ENCODE measurements around the gene NEMF.

NEMF gene

GRCh38 chr14:49849213-49849847 lies 3.3 kb downstream of the NEMF start:
- TF ChIP-seq TAF1 (IDR thresholded peaks at IDR 0.05; ENCODE audit: borderline replicate concordance, insufficient read depth, low read length) (no peak), SIN3A (IDR thresholded peaks at IDR 0.05; ENCODE audit: borderline replicate concordance, insufficient read depth, low read length) (no peak), REST (IDR thresholded peaks at IDR 0.05; ENCODE audit: insufficient read depth in 1 of 2, low read depth in 2 of 2, low read length in 2 of 2) (no peak), FOXP2 (optimal IDR thresholded peaks at IDR 0.05; ENCODE audit: borderline replicate concordance, extremely low read depth, extremely low read length, insufficient read depth) (no peak), POLR2AphosphoS5 (IDR thresholded peaks at IDR 0.05; ENCODE audit: low read depth, low read length) (no peak)

GRCh38 chr14:49828640-49829039 lies 23.9 kb downstream of the NEMF start:
- TF ChIP-seq POLR2AphosphoS5 (IDR thresholded peaks at IDR 0.05; ENCODE audit: low read depth, low read length), result no peak
- TF ChIP-seq FOXP2 (optimal IDR thresholded peaks at IDR 0.05; ENCODE audit: borderline replicate concordance, extremely low read depth, extremely low read length, insufficient read depth), result no peak
- TF ChIP-seq REST (IDR thresholded peaks at IDR 0.05; ENCODE audit: insufficient read depth in 1 of 2, low read depth in 2 of 2, low read length in 2 of 2), result no peak
- no peak for TF ChIP-seq TAF1 (IDR thresholded peaks at IDR 0.05; ENCODE audit: borderline replicate concordance, insufficient read depth, low read length)
- no peak for TF ChIP-seq SIN3A (IDR thresholded peaks at IDR 0.05; ENCODE audit: borderline replicate concordance, insufficient read depth, low read length)

DNA sequence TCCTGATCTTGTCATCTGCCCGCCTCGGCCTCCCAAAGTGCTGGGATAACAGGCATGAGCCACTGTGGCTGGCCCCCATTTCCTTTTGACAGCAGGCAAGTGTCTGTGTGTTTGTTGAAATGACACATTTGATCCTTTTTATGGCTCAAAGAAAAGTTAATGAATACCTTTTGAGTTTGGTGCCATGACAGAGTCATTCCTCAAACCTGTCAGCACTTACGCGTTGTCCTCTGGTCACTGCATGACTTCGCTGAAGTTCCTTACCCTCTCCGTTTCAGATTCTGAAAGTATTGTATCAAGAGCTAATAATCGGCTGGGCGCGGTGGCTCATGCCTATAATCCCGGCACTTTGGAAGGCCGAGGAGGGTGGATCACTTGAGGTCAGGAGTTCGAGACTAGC lies 32.4 kb downstream of the NEMF start:
- no peak for TF ChIP-seq SIN3A (IDR thresholded peaks at IDR 0.05; ENCODE audit: borderline replicate concordance, insufficient read depth, low read length)
- no peak for TF ChIP-seq REST (IDR thresholded peaks at IDR 0.05; ENCODE audit: insufficient read depth in 1 of 2, low read depth in 2 of 2, low read length in 2 of 2)
- no peak for TF ChIP-seq FOXP2 (optimal IDR thresholded peaks at IDR 0.05; ENCODE audit: borderline replicate concordance, extremely low read depth, extremely low read length, insufficient read depth)
- no peak for TF ChIP-seq TAF1 (IDR thresholded peaks at IDR 0.05; ENCODE audit: borderline replicate concordance, insufficient read depth, low read length)
- TF ChIP-seq POLR2AphosphoS5 (IDR thresholded peaks at IDR 0.05; ENCODE audit: low read depth, low read length), result no peak

DNA sequence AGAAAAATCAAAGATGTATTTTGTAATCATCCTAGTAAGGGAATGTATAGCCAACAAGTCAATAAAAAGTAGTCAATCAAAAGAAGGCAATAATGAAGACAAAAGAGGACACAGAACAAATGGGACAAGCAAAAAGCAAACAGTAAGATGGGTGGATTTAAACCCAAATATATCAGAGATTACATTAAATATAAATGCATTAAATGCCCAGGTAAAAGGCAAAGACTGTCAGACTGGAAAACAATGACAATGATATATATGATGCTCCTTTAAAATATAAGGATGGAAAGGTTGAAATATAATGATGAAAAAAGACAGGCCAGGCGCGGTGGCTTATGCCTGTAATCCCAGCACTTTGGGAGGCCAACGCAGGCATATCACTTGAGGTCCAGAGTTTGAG lies 35.7 kb downstream of the NEMF start:
- TF ChIP-seq POLR2AphosphoS5 (IDR thresholded peaks at IDR 0.05; ENCODE audit: low read depth, low read length) (no peak), SIN3A (IDR thresholded peaks at IDR 0.05; ENCODE audit: borderline replicate concordance, insufficient read depth, low read length) (no peak), TAF1 (IDR thresholded peaks at IDR 0.05; ENCODE audit: borderline replicate concordance, insufficient read depth, low read length) (no peak), FOXP2 (optimal IDR thresholded peaks at IDR 0.05; ENCODE audit: borderline replicate concordance, extremely low read depth, extremely low read length, insufficient read depth) (no peak), REST (IDR thresholded peaks at IDR 0.05; ENCODE audit: insufficient read depth in 1 of 2, low read depth in 2 of 2, low read length in 2 of 2) (no peak)

Data from PFSK-1 (cell line).